ENCODE measurements around the gene DUSP9.

GRCh38 chrX:153620576-153620975, 26.4 kb upstream of the DUSP9 start:
- TF ChIP-seq YY1 (IDR thresholded peaks at IDR 0.05; ENCODE audit: insufficient read depth, insufficient read length) (no peak), ZNF274 (IDR thresholded peaks at IDR 0.05; ENCODE audit: low read depth, low read length) (no peak)

Measured in NT2/D1 (cell line).